HG02623 (cell line): ENCODE measurements around the gene CCL19.

ENCODE experiments used
- ATAC-seq: cut with Tn5 transposase; IDR thresholded peaks from one replicate; pipeline ENCODE4 v1.9.1; 2021; ENCODE audit warnings: moderate library complexity; ENCODE audit not compliant: unreplicated experiment

CCL19 gene

DNA sequence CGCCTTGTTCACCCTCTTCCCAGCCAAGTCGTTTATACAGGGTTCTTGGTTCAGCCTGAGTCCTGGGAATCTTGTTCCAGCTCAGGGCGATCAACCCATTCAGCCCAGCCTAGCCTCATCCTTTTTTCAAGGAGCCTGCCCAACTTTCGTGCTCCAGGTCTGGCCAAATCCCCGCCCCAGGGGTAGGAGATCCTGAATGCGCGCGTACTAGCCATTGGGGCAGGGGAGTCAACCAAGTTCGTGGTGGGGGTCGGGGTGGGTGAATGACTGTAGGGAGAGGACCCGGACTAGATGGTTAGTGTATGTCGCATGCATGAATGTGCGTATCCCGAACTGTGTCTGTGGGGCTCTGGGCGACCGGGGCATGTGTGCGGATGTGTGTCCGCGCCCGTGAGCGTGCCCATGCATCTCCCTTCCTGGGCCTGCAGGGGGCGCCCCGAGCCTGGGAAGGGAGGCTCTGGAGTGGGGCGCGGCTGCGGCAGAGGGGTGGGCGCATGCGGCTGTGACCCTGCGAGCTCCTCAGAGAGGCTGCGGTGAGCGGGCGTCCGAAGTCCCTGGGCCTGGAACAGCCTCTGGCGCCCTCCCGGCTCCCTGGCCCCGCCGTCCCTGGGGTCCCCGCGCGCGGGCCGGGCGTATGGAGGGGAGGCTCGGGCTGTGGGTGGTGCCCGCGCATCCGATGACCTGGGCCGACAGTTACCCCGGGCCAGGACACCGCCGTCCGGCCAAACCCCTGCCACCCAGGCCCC lies 10.1 kb upstream of the CCL19 start:
- no peak for ATAC-seq

DNA sequence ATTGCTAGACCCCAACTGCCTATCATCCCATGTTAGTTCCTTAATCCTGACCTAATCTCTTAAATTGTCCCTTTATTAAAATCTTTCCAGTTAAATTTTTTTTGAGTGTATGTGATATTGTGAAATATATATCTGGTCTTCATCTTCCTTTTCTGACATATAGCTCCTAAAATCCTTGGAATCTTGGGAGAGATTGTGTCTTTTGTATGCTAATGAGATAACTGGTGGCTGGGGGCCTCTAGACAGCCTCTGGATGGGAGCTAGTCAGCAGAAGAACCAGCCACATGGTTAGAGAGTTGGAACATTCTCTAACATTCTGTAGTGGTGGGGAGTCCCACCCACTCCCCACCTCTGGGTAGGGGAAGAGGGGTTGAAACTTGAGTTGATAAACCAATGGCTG lies 3.7 kb upstream of the CCL19 start:
- no peak for ATAC-seq

DNA sequence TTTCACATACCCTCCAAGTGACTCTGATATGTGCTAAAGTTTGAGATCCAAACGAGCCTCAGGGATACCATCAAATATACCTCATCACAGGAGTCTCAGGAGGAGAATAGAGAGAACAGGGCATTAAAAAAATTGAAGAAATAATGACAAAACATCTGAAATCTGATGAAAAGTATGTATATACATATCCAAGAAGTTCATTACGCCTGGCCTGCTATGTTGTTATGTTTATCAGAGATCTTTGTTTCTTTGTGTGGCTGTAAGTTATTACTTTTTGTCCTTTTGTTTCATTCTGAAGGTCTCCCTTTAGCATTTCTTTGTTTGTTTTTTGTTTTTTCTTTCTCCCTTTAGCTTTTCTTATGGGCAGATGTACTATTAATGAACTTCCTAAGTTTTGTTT lies 2.5 kb upstream of the CCL19 start:
- ATAC-seq, result no peak

DNA sequence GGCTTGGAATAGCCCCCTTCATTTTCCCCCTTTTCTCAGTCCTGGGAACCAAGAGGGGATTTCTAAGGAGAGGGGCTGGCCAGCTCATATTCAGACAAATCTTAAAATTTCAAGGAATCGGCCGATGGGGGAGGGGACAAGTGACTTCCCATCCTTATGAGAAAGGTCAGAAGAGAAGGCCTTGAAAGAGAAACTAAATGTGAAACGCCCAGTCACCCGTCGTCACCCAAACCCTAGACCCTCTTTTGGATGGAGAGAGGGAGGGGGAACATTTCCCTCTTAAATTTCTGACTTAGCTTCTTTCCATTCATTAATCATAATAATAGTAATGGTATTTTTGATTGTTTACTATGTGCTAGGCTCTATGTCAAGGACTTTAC lies 850 bp upstream of the CCL19 start:
- ATAC-seq, result no peak

DNA sequence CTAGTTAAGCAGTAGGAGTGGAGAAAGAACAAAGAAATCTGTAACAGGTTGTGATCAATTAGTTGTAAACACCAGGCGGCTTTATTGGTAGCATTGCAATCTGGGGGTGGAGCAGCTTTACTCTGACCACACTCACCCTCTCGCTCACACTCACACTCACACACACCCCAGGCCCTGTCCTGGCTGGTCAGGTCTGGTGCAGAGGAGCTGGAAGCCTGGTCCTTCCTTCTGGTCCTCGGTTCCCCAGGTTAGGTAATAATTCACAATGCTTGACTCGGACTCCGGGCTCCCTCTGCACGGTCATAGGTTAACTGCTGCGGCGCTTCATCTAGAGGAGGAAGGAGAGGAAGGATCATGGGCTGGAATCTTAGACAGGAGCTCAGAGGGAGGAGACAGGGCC lies 1.6 kb downstream of the CCL19 start:
- ATAC-seq, result no peak

DNA sequence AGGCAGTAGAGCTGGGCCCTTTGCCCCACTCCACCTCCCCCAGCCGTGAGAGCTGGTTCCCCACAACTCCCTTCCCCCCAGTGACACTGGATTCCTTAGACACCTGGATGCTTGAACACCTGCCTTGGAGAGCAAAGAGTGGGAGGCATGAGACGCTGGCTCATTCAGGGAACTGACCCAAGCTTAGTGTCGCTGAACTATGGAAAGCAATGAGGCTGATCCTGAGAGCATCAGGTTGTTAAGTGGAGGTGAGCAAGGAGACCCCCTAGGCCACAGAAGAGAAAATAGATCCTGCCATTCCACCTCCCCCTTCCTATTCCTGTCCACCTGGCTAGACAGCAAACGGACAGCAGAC lies 2.0 kb downstream of the CCL19 start:
- no peak for ATAC-seq

DNA sequence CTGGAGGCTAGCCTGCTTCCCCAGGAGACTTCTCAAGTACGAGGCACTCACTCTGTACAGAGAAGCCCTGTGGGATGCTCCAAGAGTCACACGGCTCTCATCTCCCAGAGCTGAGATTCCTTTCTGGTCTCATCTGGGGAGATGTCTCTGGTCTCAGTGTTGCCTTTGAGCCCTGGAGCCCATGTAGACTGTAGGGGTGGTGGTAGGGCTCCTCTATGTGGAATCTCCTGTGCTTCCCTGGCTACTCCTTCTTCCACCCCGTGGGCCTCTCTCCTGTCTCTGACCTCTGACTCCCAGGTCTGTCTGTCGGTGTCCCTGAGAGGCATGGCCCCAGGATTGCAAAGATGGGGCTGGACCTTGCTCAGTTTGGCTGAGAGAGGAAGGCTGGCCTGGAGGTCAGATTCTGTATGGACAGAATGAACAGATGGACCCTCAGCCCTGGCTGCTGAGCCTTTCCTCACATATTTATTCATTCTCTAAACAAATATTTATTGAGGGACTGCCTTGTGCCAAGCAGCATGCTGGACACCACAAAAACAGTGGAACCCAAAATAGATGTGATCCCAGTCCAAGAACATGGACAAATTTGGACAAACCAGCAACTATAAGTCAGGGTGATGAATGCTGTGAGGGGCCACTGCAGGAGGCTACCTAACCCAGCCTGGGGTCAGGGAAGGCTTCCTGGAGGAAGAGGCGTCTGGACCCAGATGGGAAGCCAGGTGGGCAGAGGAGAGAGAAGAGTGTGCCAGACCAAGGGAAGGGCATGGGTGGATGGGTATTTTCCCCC lies 2.6 kb downstream of the CCL19 start:
- no peak for ATAC-seq

DNA sequence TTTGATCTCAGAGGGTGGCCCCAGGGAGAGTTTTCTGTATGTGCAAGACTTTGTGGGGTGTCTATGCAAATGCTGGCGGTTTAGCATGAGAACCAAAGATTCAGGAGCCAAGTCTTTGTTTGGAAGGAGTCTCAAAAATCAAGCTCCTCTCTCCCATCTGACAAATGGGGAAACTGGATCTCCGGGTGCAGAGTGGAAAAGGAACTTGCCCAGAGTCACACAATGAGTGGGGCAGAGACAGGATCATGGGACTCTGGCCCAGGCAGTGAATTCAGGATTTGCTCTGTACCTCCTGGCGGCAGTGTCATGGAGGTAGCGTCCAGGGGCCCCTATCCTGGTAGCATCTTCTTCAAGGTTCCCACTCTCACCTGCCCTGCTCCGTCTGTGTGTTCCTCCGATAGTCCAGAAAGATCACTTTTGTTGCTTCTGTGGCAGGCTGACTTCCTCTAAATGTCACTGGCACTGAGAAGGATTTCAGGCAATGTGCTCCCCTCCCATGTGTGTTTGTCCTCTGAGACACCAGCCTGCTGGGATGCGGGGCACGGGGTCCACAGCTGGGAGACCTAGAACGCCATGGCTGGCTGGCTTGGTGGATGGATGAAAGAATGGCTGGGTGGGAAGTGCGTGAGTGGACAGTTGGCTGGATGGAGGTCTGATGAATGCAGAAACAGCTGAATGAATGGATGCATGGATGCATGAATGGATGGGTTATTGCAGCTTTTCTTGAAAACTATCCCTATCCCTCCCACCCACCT lies 3.6 kb downstream of the CCL19 start:
- ATAC-seq, result no peak

DNA sequence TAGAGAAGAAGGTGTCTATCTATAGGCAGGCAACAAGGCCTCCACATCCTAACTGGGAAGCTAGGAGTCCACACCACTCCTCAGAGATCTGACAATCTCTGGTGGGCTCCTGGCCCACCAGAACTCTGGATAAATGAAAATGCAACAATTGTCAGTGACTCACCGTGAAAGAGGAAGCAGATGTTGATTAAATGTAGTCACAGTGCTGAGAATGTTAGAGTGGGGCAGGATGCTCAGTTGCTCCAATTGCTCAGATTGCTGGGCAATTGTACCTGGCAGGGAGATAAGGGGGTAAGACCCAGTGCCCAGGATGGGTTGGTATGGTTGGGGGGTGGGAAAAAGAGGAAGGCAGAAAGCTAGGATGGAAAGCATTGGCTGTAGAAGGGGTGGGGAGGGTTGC lies 4.3 kb downstream of the CCL19 start:
- no peak for ATAC-seq

DNA sequence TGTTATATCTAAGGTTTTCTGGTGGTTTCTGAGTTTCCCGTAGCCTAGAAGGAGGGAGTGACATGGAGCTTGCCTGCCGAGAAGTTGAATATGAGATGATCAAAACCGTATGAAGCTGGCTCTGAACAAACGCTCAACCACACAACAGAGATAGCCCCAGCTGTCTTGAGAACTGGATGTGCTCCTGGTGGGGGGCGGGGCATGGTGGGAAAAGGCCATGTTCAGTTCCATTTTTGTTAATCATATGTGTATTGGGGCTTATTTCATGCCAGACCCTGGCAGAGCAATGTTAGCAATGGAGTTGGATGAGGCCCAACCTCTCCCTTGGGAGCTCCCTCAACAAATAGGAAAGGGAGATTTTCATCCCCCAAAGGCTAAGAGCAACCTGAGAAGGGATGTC lies 4.8 kb downstream of the CCL19 start:
- ATAC-seq, result no peak

DNA sequence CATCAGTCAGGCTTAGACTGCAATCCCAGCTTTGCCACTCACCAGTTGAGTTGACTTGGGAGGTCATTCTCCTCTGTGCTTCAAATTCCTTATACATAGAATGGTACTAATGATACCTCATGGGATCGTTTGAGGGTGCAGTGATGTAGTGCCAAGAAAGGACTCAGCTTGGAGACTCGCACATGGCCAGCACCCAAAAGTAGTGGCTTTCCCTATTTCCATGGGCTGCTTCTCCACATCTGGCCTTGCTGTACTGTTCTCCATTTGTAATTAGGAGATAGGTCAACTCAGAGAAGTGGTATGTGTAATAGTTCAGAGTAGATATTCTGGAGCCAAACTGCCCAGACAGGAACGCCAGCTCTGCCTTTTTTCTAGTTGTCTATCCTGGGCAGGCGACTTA lies 5.5 kb downstream of the CCL19 start:
- no peak for ATAC-seq

DNA sequence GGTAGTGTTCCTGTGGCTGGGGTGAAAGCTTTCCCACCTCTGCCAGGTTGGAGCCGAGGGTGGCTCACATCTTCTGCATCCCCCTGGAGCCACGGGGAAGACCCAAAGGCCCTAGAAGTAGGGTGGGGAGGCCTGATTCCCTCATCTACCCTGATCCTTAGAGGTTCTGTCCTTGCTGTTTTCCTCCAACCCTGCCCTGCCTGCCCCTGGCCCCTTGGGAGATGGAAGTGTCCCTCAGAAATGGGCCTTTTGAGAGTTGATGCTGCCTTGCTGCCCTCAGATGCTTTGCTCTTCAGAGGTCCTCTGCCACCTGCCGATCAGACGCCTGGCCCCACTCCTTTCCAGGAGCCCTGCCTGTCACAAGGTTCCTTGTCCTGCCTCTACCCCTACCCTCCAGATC lies 6.3 kb downstream of the CCL19 start:
- ATAC-seq, result no peak

DNA sequence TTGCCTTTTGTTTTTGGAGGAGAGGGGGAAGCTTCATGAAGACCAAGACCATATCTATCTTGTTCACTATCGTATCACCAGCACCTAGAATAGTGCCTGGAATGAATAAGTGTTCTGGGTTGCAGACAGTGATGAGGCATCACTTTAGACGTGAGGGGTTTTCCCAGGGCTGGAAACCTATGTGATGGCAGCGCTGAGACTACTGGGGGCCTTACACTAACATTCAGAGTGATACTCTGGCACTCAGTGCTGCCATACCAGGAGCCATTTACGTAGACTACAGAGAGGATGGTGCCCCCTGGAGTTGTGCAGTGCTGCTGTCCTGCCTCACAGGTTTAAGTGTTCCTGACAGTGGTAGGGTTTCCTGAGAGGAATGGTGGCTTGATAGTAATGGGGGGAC lies 6.9 kb downstream of the CCL19 start:
- no peak for ATAC-seq

DNA sequence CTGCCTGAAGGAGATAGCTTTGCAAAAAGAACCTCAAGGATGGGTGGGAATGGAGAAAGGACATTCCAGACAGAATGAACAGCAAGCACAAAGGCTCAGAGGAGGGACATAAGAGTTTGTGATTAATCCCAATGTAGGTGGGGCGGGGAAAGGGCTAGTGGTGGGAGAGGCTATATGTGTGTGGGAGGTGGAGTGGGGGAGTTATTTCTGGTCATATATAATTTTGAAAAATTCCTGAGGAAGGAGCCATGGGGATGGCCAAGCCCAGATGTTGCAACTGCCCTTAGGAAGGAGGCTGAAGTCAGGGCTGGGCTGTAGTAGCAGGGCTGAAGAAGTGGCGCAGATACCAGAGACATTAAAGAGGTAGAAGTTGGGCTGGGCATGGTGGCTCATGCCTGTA lies 15.2 kb downstream of the CCL19 start:
- ATAC-seq, result no peak

DNA sequence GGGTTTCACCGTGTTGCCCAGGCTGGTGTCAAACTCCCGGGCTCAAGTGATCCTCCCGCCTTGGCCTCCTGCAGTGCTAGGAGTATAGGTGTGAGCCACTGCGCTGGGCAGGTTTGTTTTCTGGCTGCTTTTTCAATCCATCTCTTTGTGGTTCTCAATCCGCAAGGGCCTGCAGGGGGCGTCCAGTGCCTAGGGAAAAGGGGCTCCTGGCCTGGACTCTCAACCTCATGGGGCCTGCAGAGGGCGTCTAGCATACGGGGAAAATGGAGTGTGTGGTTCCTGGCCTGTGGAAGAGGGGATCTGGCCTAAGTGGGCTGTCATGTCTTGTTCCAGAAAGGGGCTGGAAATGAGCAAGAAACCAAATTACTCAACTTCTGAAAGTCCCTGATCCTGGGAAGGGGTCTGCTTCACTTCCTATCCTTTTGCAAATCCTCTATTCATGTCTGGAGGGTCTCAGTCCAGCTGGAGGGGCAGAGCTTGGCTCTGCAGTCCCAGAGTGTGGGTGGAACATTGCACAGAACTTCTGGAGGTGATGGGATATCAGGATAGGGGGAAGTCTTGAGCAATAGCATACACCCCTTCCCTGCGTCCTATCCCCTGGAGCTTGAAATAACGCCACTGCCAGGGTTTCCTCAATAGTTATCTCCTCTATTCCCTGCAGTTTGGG lies 15.9 kb downstream of the CCL19 start:
- no peak for ATAC-seq

DNA sequence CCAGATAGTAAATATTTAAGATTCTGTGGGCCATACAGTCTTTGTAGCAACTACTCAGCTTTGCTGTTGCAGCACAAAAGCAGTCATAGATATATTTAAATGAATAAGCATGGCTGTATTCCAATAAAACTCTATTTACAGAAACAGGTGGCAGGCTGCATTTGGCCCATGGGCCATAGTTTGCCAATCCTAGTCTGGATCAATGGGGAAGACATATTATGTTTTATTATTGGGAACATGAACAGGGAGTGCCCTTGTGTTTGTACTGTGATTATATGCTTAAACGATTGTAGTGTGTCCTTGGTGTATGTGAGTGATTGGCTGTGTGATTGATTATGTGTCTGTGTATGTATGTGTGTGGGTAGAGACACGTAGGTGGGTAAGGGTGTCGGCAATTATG lies 16.6 kb downstream of the CCL19 start:
- ATAC-seq, result no peak

DNA sequence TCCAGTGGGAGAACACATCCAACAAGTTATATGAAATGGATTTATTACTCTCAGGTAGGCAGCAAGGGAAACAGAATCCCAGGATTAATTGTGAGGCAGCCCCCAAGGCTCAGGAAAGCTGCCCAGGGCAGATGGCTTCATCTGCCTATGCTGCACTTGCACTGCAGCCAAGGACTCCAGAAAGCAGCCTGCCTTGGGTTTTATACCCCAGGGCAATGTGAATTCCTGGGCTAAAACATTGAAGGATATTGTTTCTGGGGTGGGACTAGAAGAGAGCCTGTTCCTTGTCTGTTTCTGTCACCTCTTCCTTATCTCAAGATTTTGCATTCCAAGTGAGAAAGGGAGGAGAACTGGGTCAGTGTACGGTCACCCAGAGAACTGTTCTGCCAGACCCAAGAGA lies 19.8 kb downstream of the CCL19 start:
- no peak for ATAC-seq

DNA sequence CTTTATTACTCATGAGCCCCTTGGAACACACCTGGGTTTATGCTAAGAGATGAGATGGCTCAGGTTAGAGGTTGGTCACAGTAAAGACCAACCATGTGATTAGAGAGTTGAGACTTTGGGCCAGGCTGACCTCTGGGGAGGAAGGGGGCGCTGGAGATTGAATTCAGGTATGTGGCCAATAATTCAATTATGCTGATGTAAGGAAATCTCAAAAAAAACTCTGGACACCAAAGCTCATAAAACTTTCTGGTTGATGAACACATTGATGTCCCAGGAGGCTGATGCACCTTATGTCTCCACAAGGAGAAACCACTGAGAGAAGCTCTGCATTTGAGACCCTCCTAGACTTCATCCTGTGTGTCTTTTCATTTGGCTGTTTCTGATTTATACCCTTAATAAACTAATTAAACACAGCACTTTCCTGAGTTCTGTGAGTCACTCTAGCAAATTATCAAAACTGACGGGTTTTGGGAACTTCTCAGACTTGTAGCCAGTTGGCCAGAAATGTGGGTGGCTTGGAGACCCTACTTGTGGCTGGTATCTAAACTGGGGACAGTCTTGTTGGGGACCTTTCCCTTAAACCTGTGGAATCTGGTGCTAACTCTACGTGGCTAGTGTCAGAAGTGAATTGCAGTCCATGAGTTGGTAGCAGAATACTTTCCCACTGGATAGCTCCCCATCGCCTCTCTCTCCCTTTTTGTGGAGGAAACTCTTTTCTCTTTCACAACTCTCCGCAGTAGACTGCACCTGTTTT lies 21.1 kb downstream of the CCL19 start:
- no peak for ATAC-seq

DNA sequence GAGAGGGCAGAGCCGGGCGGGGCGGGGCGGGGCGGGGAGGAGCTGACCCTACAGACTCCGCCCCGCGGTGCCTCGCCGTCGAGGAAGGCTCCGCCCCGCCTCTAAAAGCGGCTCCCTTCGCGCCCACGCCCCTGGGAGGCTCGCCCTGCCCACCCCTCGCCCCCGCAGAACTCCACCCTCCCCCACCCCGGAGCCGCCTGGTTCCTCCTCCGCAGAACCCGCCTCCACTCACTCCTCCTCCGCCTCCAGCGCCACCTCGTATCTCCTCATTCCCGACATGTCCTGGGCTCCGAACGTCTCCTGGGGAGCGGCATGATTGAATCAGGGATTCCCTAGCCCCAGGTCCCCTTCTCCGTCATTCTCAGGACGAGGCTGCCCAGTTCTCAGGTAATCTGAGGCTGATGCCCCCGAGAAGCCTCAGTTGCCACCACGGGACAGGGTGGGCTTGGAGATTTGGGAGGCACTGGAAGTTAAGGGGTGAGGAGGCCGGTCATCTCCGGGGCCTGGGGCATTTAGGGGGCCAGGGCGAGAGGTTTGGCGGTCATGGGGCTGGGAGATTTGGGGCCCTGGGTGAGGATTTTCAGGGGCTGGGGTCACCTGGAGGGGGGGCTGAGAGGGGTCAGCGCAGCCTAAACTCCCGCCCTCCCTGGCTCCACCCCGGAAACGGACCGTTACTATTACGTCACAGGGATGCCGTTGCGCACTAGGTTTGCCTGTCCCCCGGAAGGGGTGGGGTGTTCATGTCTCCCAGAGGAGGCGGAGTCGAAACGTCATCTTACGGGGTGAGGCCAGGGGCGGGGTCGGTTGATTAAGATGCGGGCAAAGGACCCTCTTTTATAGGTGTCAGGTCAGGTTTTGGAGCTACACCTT lies 25.5 kb downstream of the CCL19 start:
- peak; percentile 67 for ATAC-seq

DNA sequence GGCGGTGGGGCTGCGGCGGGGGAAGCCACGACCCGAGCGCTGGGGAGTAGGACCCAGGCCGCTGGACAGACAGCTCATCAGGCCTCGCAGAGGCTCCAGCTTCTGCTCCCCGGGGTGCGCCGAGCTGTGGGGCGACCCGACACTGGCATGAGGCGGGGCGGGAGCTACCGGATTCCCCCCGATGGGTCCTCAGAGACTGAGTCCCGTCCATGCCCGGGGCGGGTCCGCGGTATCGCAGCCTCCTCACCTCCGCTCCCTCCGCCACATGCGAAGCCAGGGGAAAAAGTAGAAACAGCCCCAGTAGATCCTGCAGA lies 26.1 kb downstream of the CCL19 start:
- ATAC-seq, result peak; percentile 26
